Brain microvascular endothelial cell (primary cell): ENCODE data around the gene CFAP210.
"Not testable (repeated sequence)": the region's sequence is repeated elsewhere in the genome, so short reads cannot be mapped to it uniquely, and the experiment has no call there.

Experiments
- DNase-seq: peaks from one replicate; pipeline ENCODE4 v3.0.0-alpha.2; 2020
- H3K27ac ChIP-seq: fragments of 250-450 bp; sonication (Bioruptor Pico); 2 replicates; pipeline ENCODE4 v1.5.1; 2020; ENCODE audit warnings: mild to moderate bottlenecking, moderate library complexity
- H3K27me3 ChIP-seq: fragments of 250-450 bp; sonication (Bioruptor Pico); replicated peaks from 2 replicates; pipeline ENCODE4 v1.5.1; 2020; ENCODE audit warnings: mild to moderate bottlenecking
- H3K36me3 ChIP-seq: fragments of 250-450 bp; sonication (Bioruptor Pico); replicated peaks from 2 replicates; pipeline ENCODE4 v1.5.1; 2020; ENCODE audit warnings: mild to moderate bottlenecking
- H3K4me3 ChIP-seq: 2 replicates; pipeline ENCODE4 v1.5.1; 2011; ENCODE audit warnings: low read depth, mild to moderate bottlenecking, control low read depth, low read length, moderate library complexity
- CTCF ChIP-seq: IDR thresholded peaks from 2 replicates; pipeline ENCODE4 v1.5.1; 2011; ENCODE audit warnings: low read depth, mild to moderate bottlenecking, moderate library complexity, low read length, control low read depth, inconsistent platforms; ENCODE audit errors: missing control alignments
- in situ Hi-C: cut with HindIII; loops from 2 replicates; pipeline ENCODE4 v1.10.0; 2017; ENCODE audit warnings: low sequenced_read_pairs, low pct_ligation_motif_present

CFAP210 gene

GRCh38 chr2:169709981-169710380 lies 15.8 kb upstream of the CFAP210 start:
- Histone ChIP-seq H3K4me3 (no peak overlapping the region), H3K27ac (no peak overlapping the region), H3K36me3 (no peaks in the 10 kb centered on the region), H3K27me3 (no peaks in the 10 kb centered on the region)
- TF ChIP-seq CTCF = no peak
- in situ Hi-C loops = no loop called here
- no peak for DNase-seq

GRCh38 chr2:169709331-169709730 lies 15.1 kb upstream of the CFAP210 start:
- DNase-seq = no peak
- H3K27me3 ChIP-seq = no peaks in the 10 kb centered on the region
- in situ Hi-C loops = no loop called here
- H3K36me3 ChIP-seq = no peaks in the 10 kb centered on the region
- no peak for TF ChIP-seq CTCF
- H3K27ac ChIP-seq = no peak overlapping the region
- no peak overlapping the region for H3K4me3 ChIP-seq

GRCh38 chr2:169707626-169708025 lies 13.4 kb upstream of the CFAP210 start:
- no peak overlapping the region for H3K4me3 ChIP-seq
- no peaks in the 10 kb centered on the region for H3K27me3 ChIP-seq
- H3K36me3 ChIP-seq = no peaks in the 10 kb centered on the region
- H3K27ac ChIP-seq = no peak overlapping the region
- no peak for DNase-seq
- no peak for TF ChIP-seq CTCF
- in situ Hi-C loops = no loop called here

- H3K27me3 ChIP-seq = no peaks in the 10 kb centered on the region
- in situ Hi-C loops = no loop called here
- H3K36me3 ChIP-seq = no peaks in the 10 kb centered on the region
- no peak for TF ChIP-seq CTCF
- no peak overlapping the region for H3K4me3 ChIP-seq
- no peak overlapping the region for H3K27ac ChIP-seq
- no peak for DNase-seq
These were observed 11.7 kb upstream of the CFAP210 start for GRCh38 chr2:169705927-169706326.

GRCh38 chr2:169704160-169704708 lies 10.0 kb upstream of the CFAP210 start:
- in situ Hi-C loops = no loop called here
- no peaks in the 10 kb centered on the region for H3K36me3 ChIP-seq
- no peak overlapping the region for H3K27ac ChIP-seq
- H3K27me3 ChIP-seq = no peaks in the 10 kb centered on the region
- DNase-seq = no peak
- H3K4me3 ChIP-seq = no peak overlapping the region
- TF ChIP-seq CTCF = no peak

- Histone ChIP-seq H3K36me3 (no peaks in the 10 kb centered on the region), H3K4me3 (no peak overlapping the region), H3K27me3 (no peaks in the 10 kb centered on the region), H3K27ac (no peak overlapping the region)
- in situ Hi-C loops = no loop called here
- TF ChIP-seq CTCF = no peak
- DNase-seq = no peak
These were observed 8.8 kb upstream of the CFAP210 start for GRCh38 chr2:169702996-169703395.

- H3K27ac ChIP-seq, in situ Hi-C loops: not testable (repeated sequence)
These were observed 5.0 kb upstream of the CFAP210 start for GRCh38 chr2:169699173-169699572.

More at GRCh38 chr2:169699173-169699572, 5.0 kb upstream of the CFAP210 start:
- H3K27me3 ChIP-seq, DNase-seq, H3K4me3 ChIP-seq, H3K36me3 ChIP-seq: not testable (repeated sequence)
